Measurements from ENCODE around the gene NCAPG2.

The NCAPG2 gene

DNA sequence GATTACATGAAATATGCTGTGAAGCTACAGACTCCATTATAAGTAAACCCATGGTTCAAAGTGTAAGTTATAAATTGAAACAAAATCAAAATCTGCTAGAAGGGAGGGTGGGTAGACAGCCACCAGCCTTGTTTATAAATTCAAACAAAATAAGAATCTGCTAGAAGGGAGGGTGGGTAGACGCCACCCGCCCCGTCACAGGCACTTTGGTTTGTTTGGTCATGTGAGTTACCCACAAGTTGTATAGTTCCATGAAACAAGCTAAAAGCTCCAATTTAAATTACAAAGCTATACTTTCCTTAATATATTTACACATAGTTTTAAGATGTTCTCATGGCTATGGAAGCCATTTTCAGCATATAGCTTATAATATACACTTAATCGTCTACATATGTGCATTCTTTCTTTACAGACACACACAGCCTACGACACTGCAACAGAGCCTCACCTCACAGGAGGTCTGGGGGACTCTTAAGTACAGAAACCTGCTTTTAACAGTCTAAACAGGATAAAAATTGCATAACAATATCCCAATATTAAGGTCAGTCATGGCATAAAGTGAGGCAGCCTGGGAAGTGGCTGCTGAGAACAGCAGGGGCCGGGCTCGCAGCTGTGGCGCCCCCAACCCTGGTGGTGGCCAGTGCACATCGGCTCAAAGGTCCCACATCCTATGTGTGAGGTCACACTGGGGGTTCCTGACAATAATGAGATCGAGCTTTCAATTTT lies 28.1 kb upstream of the NCAPG2 start:
- no peak for DNase-seq

DNA sequence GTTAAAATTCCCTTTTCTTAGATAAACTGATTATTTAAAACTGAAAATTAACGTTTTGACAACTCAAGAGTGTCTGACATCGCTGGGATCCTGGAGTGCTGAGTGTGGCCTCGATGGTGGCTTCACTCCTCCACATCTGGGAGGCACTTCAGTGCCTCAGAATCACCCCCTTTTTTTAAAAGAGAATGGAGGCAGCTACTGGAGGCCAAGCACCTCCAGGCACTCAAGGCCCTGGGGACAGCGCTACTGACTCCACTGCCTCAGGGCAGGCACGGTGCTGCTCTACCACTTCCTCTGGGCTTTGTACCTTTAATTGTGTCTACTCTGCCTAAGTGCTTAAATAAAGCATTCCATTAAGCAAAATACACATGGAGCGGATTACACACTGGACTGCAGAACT lies 27.2 kb upstream of the NCAPG2 start:
- no peak for DNase-seq

DNA sequence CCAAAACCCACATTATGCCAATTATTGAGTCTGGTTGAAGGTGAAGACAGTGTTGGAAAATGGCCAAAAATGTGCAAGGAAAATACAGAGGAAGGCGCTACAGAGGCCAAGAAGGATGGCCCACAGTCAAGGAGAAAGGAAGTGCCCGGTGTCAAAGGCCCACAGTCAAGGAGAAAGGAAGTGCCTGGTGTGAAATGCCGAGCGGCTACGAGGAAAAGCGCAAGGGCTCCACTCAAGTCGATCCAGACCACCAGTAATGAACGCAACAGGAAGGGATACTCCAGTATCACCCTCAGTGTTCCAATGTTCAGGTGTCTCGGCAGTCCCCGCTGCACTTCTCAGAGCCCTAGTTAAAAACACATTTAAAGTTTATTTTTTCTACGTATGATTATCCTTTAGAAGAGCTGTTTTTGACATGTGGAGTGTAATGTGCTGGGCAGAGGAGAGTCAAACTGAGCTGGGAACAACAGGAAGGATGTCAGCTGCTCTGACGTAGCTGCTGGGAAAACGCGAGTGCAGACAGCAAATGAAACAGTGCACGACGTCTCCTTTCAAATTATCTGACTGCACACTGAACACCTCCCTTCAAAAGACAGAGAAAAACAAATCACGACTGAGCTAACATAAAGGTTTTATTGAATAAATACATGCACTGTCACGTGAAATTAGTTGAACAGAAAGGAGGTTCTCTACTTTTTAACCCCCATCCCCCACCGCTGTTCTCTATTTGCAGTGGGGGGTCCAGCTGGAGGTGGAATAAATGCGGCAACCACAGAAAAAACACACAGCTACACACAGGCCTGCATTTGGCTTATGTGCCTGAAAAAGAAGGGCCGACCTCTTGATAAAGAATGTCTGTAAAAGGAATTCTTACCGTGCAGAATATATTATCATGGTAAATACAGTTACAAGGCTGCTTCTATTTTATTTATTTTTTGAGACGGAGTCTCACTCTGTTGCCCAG lies 26.1 kb upstream of the NCAPG2 start:
- no peak for DNase-seq

DNA sequence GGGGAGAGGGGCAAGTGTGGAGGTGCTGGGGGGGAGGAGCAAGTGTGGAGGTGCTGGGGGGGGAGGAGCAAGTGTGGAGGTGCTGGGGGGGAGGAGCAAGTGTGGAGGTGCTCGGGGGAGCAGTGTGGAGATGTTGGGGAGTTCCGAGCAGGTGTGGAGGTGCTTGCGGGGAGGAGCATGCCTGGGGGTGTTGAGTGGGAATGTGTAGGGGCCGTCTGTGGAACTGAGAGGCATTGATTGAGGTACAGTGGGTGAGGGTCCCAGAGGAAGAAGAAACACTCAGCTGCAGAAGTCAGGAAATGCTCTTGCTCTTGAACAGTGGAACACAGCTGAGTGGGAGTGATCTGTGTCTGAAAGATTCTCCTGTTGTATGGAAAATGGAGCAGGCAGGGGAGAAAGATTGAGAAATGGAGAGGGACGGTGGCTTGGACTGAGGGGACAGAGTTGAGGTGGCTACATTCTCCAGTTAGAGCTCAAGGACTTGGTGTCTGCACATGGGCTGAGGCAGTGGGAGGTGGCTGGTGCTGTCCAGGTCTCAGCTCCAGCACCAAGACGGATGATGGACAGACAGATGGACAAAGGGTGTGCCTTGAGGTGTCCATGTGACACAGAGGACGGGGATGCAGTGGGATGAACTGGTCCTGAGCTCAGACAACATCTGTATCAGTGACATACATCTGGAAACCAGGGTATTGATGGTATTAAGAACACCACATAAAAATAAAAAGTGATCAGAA lies 25.2 kb upstream of the NCAPG2 start:
- no peak for DNase-seq

DNA sequence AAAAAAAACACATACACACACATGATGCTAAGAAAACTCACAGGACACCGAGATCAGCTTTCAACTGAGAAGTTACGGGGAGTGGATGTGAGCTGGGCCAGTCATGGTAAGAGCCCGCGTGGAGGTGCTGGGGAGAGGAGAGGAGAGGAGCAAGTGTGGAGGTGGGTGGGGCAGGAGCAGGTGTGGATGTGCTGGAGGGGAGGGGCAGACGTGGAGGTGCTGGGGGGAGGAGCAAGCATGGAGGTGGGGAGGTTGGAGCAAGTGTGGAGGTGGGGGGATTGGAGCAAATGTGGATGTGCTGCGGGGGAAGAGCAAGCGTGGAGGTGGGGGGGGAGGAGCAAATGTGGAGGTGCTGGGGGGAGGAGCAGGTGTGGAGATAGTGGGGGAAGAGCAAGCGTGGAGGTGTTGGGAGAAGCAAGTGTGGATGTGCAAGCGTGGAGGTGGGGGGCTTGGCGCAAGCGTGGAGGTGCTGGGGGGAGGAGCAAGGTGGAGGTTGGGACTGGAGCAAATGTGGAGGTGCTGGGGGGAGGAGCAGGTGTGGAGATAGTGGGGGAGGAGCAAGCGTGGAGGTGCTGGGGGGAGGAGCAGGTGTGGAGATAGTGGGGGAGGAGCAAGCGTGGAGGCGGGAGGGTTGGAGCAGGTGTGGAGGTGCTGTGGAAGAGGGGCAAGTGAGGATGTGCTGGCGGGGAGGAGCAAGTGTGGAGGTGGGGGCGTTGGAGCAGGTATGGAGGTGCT lies 24.5 kb upstream of the NCAPG2 start:
- no peak for DNase-seq

DNA sequence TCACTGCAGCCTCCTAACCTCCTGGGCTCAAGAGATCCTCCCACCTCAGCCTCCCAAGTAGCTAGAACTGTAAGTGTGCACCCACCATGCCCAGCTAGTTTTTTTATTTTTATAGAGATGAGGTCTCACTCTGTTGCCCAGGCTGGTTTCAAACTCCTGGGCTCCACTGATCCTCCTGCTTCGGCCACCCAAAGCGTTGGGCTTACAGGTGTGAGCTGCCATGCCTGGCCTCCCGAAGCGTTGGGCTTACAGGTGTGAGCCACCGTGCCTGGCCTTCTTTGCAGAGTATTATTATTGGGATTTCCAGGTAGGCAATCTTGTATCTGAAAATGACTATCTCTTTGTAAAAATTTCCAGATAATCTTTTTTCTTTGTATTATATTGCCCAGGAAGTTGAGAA lies 23.1 kb upstream of the NCAPG2 start:
- no peak for DNase-seq

DNA sequence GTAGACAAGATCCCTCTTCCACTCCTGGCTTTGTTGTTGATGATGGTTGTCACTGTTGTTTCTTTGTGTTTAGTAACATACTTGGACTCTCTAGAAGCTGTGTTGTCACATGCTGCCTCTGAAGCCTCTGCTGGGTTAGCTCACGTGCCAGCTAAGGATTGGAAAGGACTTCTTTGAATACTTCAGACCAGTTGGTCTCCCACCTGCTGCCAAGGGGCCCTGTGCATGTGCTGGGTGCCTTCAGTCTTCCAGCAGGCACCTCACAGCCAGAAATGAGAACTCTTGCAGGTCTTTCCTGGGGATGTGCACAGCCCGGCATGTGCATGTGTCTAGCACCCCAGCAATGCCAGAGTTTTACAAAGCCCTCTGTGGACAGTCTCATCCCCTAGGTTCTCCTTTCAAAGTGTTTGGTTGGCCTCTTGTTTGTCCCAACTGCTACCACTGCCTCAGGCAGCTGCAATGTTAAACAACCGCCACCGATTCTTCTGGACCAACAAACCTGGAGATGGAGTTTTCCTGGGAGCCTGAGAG lies 21.7 kb upstream of the NCAPG2 start:
- no peak for DNase-seq

DNA sequence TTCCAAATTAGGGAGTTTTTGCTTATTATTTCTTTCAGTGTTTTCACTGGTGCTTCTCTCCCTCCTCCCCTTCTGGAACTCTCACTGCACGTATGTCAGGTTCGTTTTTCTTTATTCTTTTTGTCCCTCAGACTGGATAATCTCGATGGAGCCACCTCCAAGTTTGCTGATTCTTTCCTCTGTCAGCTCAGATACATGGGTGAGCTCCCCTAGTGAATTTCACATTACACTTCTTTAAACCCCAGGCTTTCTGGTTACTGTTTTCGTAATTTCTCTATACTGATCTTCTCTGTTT lies 20.8 kb upstream of the NCAPG2 start:
- no peak for DNase-seq

DNA sequence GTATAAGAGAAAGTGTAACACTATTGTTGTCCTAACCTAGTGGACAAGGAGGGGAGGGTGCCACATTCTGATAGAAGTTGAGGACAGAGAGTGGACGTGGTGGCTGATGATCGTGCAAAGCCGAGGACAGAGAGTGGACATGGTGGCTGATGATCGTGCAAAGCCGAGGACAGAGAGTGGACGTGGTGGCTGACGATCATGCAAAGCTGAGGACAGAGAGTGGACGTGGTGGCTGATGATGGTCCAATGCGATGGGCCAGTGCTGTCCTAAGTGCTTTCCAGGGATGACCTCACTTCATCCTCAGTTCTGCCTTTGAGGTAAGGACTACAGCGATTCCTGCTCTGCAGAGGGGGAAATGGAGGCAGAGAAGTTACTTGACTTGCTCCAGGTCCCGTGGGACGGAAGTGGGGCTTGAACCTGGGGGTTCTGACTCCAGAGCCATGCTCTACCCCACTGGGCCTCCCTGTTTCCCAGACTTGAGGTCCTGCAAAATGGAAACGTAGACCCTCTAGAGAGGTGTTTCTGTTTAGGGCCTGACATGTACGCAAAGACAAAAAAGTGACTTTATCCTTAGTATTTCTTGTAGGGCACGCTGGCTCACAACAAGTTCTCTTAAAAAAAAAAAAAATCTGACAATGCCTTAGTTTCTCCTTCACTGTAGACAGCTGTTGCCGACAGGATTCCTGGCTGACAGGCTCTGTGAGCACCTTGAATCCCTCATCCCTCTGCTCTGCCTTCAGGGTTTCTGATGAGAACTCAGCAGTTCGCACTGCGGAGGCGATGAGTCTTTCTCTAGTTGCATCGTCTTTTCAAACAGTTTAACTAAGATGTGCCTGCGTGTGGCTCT lies 20.3 kb upstream of the NCAPG2 start:
- DNase-seq, result no peak

DNA sequence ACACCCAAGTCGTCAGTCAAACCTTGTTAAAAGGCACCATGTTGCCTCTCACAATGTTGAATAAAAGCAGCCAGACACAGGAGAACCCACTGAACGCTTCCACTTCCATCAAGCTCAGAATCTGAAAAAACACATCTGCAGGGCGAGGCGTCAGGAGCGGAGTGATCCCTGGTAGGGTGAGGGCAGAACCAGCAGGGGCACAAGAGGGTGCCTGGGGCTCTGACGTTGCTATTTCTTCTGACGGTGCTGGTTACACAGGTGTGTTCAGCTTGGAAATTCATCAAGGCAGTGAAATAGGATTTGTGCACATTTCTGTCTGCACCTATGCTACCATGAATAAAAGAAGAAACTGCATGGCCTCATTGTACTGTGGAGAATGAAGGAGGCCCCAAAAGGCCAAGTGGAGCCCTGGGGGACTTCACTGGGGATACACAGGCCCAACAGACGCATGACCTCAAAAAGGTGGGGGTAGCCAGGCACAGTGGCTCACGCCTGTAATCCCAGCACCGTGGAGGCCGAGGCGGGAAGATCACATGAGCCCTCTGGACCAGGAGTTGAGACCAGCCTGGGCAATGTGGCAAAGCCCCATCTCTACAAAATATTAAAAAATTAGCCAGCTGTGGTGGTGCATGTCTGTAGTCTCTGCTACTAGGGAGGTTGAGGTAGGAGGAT lies 19.2 kb upstream of the NCAPG2 start:
- no peak for DNase-seq

DNA sequence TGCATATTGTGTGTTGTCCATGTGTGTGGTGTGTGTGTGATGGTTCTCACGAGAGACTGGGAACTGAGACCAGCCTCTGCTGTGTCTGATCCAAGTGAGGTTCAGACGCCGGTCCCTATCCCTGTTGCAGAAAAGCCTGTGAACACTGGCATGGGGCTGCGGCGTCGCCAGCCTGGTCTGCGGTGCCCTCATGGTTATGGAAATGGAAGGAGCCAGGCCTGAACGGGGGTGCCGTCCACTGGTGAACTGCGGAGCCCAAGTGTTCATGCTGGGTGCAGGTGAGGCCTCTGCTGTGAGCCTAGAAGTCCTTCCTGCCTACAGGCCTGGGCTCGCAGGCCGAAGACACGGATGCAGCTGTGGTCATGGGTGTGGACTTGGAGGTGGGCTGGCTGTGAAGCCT lies 18.7 kb upstream of the NCAPG2 start:
- DNase-seq, result no peak

DNA sequence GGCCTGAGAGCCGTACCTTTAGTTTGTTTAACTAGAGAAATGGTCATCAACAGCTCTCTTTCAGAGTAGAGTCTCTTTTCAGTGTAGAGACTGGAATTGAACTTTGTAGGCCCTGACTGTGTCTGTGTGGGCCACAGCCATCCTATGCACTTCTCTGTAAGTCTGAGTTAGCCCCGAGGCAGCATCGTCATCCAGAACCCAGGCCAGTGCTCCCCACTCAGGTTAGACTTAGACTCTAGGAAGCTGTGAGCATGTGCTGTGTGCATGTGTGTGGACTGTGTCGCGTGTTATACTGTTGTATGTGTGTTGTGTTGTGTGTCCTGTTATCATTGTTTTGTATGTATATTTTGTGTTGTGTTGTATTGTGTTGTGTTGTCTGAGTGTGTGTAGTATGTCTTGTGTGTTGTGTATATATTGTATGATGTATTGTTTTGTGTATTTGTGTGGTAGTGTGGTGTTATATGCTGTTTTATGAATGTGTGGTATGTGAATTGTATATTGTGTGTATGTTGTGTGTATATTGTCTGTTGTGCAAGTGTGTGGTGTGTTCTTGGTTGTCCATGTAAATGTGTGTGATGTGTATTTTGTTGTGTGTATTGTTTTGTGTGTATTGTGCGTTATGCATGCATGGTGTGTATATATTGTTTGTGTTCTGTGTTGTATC lies 18.1 kb upstream of the NCAPG2 start:
- no peak for DNase-seq

DNA sequence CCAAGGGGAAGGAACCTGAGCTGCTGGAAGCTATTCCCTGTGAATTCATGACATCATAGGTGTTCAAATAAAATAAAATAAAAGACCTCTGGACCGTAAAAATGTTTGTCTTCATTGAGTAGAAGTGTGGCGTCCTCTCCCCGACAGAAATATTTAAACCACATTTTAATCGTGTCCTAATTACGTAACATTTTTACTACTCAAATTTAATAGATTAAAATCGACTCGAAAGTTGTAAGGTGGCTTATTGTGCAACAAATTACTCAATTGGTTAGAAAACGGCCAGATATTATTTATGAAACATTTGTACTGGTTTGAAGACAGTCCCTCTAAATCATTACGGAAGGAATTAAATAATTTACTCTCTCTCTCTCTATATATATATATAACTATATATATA lies 15.5 kb upstream of the NCAPG2 start:
- DNase-seq, result no peak

DNA sequence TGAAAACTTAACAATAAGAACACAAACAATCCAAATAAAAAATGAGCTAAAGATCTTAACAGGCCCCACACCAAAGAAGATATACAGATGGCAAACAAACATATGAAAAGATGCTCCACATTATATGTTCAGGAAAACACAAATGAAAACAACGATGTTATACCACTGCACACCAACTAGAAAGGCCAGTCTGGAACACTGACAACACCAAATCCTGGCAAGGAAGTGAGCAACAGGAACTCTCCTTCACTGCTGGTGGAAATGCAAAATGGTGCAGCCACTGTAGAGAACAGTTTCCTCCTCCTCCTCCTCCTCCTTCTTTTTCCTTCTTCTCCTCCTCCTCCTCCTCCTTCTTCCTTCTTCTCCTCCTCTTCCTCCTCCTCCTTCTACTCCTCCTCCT lies 12.2 kb upstream of the NCAPG2 start:
- no peak for DNase-seq

DNA sequence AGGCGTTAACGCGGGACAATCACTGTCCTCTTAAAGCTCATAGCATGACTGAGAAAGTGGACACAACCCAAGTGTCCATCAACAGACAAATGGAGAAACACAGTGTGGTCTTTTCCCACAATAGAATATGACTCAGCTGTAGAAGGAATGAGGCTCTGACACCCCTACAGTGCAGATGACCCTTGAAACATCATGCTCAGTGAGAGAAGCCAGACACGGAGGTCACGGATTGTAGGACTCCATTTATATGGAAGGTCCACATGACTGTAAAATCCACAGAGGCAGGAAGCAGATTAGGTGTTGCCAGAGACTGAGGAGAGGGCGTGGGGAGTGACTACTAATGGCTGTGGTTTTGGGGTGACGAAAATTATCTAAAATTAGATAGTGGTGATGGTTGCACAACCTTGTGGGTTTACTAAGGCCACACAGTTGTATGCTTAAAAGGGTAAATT lies 6.1 kb upstream of the NCAPG2 start:
- DNase-seq, result no peak

DNA sequence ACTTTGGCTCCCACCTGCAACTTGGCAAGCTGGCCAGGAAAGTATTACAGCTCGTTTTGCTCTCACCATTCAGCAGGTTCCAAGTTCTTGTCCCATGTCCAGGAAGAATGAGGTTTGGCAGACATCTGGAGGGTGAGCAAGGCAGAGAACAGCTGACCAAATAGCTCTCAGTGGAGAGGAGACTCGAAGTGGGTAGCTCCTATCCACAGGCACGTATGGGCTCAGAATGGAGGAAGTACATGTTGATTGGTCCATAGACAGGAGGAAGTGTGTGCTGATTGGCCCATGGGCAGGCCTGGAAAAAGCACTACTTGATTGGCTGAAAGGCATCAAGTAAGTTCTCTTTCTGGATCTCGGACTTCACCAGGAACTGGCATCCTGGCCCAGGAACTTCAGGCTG lies 3.0 kb upstream of the NCAPG2 start:
- no peak for DNase-seq

DNA sequence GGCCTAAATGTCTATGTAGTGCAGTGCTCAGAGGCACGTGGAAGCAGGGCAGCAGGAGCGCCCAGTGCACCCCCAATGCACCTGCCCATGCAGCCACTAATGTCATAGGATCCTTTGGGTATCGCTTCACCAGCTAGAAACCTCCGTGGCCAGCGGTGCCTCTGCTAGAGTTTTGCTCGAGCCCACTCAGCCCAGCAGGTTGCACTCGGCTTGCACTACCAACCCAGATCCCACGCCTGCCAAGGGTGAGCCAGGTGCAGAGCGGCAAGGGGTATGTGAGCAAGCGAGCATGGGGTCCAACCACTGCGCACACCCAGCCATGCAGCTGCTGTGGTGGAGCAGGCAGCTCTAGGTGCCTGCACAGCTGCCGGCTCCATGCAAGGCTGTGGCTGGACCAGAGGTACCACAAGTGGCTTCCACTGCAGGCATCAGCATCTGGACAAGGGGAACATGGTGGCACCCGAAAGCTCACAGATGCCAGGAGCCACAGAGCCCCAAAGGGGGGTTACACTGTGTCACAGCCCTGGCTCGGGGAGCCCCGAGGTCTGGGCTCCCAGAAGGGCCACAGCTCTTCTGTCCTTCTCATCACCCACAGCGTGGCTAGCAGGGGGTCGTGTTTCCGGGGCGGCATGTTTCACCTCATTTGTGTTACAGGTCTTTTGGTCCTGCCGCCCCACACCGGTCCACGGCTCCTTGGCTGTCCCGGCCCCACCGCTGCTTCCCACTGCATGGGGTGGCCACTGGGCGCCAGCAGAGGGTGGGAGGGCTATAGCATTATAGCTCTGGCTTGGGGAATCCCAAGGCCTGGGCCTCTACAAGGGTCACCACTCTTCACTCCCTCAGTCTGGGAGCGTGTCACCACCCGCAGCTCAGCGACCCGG lies 2.3 kb upstream of the NCAPG2 start:
- DNase-seq, result no peak

DNA sequence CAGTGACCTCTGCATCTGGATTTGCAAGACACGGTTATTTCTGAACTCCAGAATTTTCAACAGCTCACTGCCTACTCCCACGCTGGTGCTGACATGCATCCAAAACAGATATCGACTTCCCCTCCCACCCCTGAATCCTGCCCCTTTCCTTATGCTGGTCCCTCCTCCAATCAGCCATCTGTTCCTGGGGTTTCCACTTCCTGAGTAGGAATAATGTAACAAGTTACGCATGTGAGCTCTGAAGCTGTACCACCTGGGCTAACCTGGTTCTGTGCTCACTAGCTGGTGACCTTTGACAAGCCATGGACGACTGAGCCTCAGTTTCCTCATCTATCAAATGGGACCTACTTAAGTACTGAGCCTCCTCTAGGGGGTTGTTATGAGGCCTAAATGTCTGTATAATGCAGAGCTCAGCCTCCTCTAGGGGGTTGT lies 1.7 kb upstream of the NCAPG2 start:
- no peak for DNase-seq

DNA sequence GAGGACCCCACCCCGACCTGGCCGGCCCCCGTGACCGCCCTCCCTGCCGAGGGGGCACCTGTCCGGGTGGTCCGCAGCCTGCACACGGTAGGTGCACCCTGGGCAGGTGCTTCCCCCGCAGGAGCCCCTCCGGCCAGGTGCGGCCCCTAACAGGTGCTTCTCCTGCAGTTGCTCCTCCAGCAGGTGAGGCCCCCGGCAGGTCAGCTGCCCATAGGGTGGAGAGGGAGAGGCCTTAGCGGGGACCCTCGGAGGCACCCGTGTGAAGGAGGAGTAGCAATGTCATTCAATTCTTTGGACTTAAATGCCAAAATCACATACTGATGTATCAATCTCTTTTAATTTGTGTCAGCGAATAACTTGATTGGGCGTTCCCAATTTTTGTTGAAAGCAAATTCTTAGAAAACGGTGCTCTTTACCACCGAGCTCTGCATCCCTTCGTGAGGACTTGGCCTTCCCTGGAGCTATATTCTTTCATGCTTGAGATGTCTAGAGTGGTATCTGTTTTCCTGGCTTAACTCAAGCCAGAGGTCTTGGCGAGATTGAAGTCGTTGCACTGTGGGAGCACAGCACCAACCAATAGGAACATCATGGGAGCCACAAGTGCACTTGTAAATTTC lies 738 bp upstream of the NCAPG2 start:
- no peak for DNase-seq
